HG03571 (cell line): Measurements from ENCODE around the gene RLN1.
"Not testable (repeated sequence)": the region's sequence is repeated elsewhere in the genome, so short reads cannot be mapped to it uniquely, and the experiment has no call there.

Experiments
- ATAC-seq: cut with Tn5 transposase; IDR thresholded peaks from one replicate; pipeline ENCODE4 v1.9.1; 2021; ENCODE audit not compliant: unreplicated experiment

RLN1 gene

GRCh38 chr9:5326187-5326586 lies 13.5 kb downstream of the RLN1 start:
- no peak for ATAC-seq

- ATAC-seq: not testable (repeated sequence)
Observed at GRCh38 chr9:5321601-5322000, 18.1 kb downstream of the RLN1 start.

GRCh38 chr9:5321058-5321457 lies 18.6 kb downstream of the RLN1 start:
- ATAC-seq: no peak

GRCh38 chr9:5316406-5316805 lies 23.3 kb downstream of the RLN1 start:
- ATAC-seq: not testable (repeated sequence)

DNA sequence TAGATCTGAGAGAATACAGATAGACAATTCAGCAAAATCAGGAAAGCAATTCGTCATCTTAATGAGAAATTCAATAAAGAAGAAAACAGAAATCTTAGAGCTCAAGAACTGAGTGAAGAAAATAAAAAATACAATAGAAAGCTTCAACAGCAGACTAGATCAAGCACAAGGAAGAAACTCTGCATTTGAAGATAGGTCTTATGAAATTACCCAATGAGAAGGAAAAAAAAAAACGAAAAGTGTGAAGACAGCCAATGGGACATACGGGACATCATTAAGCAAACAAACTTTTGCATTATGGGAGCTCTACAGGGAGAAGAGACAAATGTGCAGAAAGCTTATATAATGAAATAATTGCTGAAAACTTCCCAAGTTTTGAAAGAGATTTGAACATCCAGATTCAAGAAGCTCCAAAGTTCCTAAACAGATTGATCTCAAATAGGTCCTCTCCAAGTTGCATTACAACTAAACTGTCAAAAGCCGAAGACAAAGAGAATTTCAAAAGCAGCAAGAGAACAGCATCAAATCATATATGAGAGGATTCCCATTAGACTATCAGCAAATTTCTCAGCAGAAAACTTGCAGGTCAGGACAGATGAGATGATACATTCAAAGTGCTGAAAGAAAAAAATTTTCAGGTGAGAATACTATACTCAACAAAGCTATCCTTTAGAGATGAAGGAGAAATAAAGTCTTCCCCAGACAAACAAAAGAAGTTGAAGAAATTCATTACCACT lies 24.3 kb downstream of the RLN1 start:
- ATAC-seq: no peak

- ATAC-seq: no peak
Observed at GRCh38 chr9:5310851-5311250, 28.8 kb downstream of the RLN1 start.

GRCh38 chr9:5305741-5306140 lies 33.9 kb downstream of the RLN1 start:
- ATAC-seq: no peak

DNA sequence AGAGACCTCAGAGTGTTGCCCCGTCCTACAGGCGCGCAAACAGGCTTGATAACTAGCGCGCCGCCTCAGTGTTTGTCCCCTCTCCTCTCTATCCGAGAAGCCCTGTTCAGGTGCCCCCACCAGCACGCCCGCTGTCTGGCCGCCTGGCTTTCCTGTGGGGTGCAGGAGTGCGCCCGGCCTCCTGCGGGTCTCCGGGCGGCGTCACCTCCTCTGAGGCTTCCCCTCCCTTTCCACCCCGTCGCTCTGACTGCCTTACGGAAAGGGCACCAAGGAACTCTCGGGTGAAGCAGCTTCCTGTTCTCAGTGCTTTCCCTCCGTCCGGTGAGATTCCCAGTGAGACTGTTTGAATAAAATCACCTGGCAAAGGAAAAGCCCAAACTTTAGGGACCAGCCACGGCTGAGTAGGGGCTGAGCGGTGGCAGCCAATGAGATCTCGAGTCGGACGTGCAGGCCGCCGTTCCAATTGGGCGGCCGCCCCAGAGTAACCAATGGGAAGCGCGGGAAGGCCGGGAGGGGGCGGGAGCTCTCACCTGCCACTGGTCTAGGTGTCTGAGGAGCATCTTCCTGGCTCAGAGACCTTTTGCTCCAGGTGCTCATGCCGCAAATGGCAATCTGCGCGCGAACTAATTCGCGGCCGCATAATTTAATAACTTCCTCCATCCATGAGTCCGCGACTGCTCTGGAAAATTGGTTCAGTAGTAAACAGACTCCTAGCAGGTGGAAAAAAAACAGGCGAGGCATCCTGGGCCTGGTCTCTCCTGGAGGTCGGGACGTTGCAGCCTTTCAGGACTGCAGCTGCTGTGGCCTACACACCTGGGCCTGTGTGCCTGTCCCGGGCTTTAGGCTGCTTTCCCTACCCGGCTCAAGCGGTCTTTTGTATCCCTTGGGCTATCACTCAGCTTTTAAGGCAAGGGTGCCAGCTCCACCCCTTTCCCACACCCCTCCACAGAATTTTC lies 35.6 kb downstream of the RLN1 start, which contains the start of gene RLN2:
RLN2 (minus strand) TSS at position 877 of the 956 bp plus-strand sequence; CDS start at position 741, 136 bp downstream.
- ATAC-seq: peak; percentile 99

- no peak for ATAC-seq
Observed at GRCh38 chr9:5301544-5301943, 38.1 kb downstream of the RLN1 start.

DNA sequence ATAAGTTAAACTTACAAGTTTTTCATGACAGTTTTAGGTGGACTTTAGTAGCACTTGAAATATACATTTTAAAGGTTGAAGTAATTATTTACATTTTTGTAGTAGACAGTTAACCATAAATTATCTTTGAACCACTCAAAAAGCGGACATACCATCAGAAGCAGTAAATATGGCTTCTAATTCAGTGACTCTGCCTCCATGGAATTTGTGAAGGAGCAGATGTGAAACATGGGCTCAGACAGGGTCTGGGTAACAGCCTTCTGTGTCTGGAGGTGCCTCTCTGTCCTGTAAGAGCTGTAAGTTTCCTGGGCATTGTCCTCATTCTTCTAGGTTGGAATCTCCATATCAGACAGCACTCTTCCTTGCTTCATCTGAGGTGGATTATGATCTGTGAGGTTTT lies 47.5 kb downstream of the RLN1 start:
- no peak for ATAC-seq

GRCh38 chr9:5288591-5288990 lies 51.1 kb downstream of the RLN1 start:
- ATAC-seq: no peak

DNA sequence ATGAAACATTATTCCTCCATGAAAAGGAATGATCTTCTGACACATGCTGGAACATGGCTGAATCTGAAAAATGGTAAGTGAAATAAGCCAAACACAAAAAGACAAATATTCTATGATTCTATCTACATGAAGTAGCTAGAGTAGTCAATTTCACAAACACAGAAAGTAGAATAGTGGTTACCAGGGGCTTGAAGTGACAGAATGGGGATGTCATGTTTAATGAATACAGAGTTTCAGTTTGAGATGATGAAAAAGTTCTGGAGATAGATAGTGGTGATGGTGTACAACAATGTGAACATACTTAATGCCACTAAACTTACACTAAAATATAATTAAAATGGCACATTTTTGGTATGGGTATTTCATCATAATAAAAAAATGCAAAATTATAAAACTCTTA lies 53.4 kb downstream of the RLN1 start:
- no peak for ATAC-seq
